Activated T-cell treated with anti-CD3 and anti-CD28 coated beads for 24 hours (primary cell): ENCODE results near the gene PRELID1.
A peak's percentile ranks its signal among the peaks of the same experiment; 100 is the strongest.
"Not testable (repeated sequence)": the region's sequence is repeated elsewhere in the genome, so short reads cannot be mapped to it uniquely, and the experiment has no call there.

ENCODE experiments used
- DNase-seq: peaks from one replicate; pipeline ENCODE4 v3.0.0-alpha.2; 2020; ENCODE audit warnings: low read depth

PRELID1 gene

GRCh38 chr5:177335701-177336065 is 32.1 kb downstream of the PRELID1 start:
- no peak for DNase-seq

DNA sequence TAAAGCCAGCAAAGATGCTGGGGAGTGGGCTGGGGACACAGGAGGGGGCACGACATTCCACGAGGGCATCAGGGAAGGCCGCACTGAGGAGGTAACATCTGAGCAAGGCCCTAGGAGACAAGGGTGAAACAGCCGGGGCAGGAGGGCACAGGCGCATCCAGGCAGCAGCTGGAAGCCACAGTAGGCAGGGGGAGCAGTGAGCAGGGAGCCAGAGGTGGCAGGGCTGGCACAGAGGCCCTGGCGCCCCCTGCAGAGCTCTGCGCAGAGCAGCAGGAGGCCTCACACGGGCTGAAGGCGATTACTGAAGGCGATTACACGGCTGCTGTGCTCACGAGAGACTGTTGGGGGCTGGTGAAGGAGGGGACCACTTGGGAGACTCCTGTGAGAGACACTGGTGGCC is 32.5 kb downstream of the PRELID1 start:
- DNase-seq, result no peak

DNA sequence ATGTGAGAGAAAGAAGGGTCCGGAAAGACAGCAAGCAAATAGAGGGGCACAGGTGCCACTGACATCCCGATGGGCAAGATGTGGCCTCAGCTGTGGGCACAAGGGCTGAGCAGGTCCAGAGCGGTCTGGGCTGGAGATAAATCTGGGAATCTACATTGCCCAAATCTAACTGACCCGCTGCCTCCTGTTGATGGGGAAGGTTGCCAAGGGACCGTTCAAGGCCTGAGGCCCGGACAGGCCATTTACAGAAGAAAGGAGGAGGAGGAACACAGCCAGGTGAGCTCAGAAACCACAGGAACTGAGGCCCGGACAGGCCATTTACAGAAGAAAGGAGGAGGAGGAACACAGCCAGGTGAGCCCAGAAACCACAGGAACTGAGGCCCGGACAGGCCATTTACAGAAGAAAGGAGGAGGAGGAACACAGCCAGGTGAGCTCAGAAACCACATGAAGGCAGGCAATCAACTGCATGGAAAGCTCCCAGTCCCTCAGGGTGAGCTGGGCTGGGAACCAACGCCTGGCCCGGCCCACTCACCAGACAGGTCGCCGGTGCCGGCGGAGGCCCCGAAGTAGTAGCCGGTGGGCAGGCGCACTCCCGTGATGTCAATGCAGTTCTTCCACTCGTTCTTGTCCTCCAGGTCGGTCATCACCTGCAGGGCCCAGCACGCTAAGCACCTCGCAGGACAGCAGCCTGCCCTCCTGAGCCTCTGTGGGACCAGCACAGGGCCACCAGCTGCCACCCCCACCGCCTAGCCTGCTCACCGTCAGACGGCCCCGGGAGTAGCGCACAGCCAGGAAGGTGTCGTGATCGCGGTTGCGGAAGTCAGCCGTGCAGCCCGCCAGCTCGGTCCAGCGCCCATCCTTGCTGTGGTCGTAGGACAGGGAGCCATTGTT is 33.2 kb downstream of the PRELID1 start:
- DNase-seq, result no peak

DNA sequence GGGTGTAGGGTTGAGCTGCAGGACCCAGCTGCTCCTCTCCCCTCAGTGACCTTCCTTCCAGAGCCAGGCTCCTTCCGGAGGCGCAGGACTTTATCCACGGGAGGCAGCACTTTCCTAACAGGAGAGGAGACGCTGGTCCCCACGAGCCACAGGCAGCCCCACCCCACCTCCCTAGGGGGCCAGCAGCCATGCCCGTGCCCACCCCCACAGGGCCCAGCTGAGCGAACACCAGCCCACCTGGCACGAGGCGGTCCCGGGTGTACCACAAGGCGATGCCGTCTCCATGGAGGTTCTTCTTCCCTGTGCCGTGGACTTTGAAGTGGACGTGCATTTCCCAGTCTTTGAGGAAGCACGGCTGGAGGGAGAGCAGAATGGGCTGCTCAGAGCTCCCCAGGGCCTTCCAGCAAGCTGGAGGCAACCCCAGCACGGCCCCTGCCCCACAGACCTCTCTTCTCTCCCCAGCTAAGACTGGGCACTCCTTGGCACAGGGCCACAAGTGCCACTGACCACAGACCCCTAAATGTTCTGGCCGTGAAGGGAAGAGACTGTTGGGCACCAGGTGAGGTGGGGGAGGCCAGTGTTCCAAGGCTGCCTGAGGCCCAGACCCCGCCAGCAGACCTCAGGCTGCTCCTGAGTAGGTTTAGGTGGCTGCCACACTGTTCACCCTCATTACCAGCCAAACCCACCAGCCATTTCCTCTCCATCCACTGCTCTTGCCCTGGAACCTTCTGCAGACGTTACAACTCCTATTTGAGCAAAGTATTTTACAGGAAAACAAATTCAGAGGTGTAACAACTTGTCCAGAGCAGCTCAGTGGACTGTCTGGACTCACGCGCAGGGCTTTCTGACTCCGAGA is 34.9 kb downstream of the PRELID1 start:
- no peak for DNase-seq

DNA sequence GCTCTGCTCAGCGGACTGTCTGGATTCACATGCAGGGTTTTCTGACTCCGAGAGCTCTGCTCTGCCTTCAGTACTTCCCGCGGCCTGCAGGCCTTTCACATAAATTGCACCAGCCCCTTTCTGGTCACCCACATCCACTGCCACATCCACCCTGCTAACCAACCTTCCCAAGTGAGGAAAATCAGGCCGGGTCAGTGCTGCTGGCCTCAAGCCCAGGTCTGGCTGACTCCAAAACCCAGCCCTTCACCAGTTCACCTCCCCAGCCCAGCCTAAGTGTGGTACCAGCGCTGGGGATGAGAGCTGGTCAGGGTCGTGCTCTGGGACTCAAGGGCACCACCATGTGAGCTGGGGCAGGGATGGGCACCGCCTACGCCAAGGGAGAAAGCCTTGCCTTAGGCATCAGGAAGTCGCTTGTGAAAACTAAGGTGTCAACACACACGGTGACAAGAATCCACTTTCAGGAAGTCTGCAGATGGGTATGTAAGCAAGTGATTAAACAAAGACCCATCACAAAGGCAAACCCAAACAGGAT is 35.6 kb downstream of the PRELID1 start:
- no peak for DNase-seq

DNA sequence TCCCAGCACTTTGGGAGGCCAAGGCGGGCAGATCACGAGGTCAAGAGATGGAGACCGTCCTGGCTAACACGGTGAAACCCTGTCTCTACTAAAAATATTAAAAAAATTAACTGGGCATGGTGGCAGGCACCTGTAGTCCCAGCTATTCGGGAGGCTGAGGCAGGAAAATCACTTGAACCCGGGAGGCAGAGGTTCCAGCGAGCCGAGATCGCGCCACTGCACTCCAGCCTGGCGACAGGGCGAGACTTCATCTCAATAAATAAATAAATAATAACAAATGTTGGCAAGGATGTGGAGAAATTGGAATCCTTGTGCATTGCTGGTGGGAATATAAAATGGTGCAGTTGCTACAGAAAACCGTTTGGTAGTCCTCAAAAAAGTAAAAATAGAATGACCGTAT is 39.4 kb downstream of the PRELID1 start:
- not testable (repeated sequence) for DNase-seq

- DNase-seq, result no peak
These were observed 40.2 kb downstream of the PRELID1 start for GRCh38 chr5:177343777-177344176.

DNA sequence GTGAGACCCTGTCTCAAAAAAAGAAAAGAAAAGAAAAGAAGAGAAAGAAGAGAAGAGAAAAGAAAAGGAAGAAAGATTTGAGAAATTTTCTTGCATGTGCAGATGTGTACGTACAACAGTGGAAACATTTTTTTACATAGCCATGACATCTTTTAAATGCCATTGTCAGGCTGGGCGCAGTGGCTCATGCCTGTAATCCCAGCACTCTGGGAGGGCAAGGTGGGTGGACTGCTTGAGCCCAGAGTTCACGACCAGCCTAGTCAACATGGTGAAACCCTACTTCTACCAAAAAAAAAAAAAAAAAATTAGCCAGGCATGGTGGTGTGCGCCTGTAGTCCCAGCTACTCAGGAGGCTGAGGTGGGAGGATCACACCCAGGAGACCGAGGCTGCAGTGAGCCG is 41.3 kb downstream of the PRELID1 start:
- DNase-seq, result no peak

DNA sequence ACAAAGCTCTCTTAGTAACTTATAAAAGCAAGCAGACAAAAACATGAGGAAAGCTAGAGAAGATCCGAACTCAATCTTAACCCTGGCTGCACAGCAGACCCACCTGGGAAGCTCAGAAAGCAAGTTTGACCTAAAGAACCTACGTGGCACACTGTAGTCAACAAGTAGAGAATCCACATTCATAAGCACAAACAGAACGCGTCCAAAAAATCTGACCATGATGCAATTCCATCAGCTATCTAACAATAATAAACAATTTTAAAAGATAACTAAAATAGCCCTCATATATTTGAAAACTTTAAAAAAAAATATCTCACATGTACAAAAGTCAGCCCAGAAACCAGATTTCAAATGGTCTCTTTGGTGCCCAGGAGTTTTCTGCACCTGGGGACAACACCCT is 43.2 kb downstream of the PRELID1 start:
- DNase-seq, result no peak

- DNase-seq, result no peak
These were observed 44.1 kb downstream of the PRELID1 start for GRCh38 chr5:177347699-177348098.

GRCh38 chr5:177349362-177349647 is 45.7 kb downstream of the PRELID1 start:
- no peak for DNase-seq

- no peak for DNase-seq
These were observed 46.2 kb downstream of the PRELID1 start for GRCh38 chr5:177349762-177350161.

DNA sequence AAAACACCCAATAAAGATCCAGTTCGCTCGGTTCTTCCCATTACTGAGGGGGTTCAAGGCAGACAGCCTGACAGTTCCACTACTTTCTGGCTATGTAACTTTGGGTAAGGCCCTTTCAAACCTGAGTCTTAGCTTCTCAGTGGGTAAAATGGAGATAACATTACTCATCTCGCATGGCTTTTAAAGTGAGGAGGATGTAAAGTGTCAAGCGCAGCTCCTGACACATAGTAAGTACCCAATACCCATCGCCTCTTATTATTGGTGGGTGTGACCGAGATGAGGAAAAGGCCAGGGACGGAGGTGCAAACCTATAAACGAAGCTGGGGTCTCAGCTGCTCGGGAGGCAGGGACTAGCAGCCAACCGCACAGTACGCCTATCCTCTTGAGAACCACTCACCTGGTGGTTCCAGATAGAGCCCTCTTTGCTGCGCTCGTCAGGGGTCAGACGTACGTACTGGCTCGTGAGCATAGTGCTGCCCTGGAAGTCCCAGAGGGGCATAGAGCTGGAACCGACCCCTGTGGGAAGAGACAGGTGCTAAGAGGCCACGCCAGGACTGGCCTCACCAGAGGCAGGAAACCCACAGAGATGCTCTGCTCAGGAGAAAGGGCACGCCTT is 47.3 kb downstream of the PRELID1 start:
- DNase-seq, result no peak

DNA sequence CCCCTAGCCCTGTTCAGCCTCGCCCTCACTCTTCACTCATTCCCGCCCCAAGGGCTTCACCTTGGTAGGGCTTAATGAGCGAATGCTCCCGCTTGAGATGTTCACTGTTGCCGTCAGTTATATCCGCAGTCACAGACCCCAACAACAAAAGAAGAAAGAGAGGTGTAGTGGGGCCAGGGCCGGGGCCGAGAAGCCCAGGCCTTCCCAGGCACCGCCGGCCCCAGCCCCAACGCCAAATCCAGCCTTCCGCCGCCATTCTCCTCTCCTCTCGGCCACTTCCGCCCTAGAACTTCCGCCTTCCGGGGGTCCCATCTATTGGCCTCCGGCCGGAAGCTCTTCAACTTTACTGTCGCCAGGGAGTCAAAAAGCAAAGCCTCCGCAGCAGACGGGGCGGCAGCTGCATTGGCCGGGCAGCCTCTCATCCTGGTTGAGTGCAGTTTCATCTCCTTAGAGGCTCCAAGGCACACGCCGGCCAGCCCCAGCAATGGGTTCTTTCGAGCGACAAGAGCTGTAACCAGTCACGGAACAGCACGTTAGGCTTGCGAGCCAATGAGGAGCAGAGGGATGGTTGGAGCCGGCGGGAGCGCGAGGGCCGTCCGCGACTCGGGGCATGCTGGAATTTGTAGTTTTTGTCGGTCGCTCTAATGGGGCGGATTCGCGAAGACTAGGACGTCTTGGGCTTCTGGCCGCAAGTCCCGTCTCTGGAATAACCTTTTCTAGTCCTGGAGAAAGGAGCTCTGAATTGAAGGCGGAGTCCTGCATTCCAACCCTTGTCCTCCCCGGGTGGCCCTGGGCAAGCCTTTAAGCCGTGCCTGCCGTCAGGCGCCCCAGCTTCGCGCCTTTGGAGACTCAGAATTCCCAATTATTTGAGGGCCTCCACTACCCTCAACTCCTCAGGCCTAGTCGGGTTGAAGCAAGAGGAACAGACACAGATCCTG is 48.1 kb downstream of the PRELID1 start, which contains the start of gene LMAN2:
Gene LMAN2, minus strand, starts transcription at position 277 of the 938 bp plus-strand sequence. Its CDS starts 21 bp downstream, at position 256.
- DNase-seq, result peak; percentile 86

DNA sequence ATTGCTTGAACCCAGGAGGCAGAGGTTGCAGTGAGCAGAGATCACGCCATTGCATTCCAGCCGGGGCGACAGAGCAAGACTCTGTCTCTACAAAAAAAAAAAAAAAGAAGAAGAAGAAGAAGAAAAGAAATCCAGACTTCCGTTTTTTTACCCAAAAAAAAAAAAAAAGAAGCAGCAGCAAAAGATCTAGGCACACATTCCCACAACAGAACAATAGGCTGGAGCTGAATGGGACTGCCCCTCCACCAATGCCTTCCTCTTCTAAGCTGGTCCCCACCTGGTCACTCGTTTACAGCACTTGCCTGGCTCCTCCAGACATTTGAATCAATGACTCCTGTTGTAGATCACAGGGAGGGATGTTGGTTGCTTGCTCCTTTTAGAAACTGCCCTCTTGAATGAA is 49.5 kb downstream of the PRELID1 start:
- DNase-seq, result no peak

DNA sequence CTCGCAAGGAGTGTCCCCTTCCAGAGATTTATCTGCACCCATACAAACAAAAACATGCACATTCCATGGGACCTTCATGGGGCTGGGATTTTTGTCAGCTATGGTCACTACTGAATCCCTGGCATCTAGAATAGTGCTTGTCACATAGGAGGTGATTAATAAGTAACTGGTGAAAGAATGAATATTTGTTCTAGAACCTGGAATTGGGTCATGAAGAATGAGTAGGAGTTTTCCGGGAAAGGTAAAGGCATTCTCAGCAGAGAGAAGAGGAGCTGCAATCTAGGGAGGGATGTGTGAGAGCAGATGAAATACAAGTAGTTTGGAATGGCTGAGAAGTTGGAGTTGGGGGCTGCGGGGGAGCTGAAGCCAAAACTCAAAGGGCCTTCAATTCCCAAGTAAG is 50.7 kb downstream of the PRELID1 start:
- no peak for DNase-seq

GRCh38 chr5:177354711-177355110 is 51.1 kb downstream of the PRELID1 start:
- no peak for DNase-seq

DNA sequence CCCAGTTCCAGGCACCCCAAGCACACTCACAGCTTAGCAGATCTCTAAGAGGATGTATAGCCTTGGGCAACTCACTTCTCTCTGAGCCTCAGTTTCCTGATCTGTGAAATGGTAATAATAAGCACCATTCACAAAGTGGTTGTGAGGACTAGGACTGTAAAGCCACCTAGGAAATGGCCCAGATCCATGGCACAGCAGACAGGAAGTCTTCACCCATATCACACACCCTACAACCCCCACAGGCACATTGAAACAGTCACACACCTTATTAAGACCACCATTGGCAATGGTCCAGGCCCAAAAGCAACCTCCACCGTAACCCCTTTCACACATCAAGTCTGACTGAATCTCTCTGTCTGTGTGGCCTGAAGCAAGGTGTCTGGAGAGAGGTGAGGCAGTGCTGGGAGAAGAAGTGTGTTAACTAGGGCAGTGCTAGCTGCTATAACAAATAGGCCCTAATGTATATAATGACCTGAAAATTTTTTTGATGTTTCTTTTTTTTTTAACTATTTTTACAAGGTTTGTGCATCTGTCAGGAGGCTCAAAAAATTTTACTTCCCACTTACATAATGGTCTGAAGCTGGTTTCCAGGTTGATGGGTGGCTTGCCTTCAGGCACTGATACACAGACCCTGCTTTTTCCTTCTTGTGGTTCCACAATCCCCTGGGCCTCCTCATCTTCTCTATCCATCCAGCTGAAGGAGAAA is 51.7 kb downstream of the PRELID1 start:
- no peak for DNase-seq

DNA sequence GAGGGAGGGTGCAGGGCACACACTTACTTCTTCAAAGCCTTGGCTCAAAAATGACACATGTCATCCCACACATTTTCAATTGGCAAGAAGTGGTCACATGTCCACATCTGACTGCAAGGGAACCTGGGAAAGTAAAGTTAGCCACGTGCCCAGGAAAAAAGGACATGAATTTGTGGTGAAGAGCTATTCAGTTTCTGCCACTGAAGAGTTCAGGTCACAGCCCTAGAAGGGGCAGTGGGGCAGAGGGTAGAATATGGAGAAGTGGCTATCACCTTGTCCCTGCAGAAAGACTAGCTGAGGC is 52.2 kb downstream of the PRELID1 start:
- DNase-seq, result no peak
